ENCODE data around the gene MAP1LC3B.

The MAP1LC3B gene

DNA sequence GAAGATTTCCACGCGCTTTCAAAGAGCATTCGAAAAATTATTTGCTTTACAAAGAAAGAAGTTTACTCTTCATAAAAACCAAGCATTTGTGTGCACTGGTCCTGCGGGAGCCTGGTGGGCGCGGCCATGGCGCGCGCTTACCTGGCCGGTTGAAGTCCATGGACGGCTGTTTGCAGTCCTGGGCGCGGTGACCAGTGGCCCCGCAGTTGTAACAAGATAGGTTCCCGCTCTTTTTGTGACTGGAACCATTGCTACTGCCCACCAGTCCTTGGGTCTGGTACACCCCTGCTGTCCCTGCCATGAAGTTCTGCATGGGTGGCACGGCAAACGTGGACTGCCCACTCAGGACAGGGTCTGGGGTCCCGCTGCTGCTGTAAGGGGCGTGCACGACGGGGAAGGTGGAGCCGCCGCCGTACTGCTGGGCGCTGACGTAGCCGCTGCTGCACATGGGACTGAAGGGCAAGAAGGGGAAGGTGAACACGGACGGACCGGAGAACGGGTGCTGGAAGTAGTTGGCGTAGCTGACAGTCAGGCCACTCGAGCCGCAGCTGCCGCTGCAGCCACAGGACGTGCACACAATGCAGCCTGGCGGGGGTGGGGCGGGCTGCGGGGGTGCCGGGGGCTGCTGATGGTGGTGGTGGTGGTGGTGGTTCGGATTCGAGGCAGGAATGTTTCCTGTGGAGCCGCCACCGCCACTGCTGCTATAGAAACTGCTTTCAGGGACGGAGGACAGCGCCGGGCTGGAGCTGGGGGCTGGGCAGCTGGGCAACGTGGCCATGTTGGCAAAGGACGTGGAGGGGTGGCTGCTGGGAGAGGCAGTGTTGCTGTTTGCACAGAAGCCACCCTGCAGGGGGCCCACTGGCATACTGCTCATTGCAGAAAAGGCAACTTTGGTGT is 19.5 kb downstream of the MAP1LC3B start:
- DNase-seq = no peak

DNA sequence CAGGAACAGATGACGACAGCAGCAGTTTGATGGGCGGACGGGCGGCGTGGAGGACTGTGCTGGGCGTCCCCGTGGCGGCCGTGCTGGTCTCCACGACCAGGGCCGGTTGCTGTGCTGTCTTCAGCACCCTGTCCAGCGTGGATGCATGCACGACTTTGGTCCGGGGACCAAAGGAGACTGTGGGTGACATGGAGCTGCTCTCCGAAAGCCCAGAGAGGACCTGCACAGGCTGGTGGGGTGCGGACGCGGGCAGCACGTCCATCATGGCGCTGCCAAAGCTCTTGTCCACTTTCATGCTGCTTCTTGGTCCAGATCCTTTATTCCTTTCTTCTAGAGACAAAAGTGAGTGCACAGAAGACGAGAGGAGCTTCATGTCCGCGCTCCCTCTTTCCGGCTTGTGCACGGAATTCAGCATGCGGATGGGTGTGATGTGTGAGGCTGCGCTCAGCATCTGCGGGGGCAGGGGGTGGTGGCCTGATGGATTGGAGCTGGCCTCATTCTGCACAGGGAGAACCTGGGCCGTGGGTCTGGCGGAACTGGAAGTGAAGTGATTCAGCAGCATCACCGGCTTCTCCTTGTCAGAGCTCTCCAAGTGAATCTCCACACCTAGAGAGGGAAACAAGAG is 20.3 kb downstream of the MAP1LC3B start:
- no peak for DNase-seq

DNA sequence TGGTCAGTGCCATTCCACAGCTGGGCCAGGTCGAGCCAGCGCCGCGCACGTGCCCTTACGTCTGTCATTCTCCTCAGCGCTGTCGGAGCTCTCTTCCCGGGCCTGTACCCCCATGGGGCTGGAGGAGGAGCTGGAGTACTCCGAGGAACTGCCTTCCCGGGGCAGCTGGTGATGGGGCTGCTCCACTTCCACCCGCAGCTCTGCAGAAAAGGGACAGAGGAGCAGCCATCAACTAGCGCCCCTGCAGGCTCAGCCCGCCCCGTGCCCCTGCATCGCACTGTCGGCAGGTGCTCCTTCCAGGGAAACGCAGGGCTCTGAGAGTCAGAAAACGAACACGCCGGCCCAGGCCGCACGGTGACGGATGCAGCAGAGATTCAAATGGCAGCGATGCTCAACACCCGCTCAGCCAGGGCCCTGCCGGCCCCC is 20.9 kb downstream of the MAP1LC3B start:
- DNase-seq = no peak

DNA sequence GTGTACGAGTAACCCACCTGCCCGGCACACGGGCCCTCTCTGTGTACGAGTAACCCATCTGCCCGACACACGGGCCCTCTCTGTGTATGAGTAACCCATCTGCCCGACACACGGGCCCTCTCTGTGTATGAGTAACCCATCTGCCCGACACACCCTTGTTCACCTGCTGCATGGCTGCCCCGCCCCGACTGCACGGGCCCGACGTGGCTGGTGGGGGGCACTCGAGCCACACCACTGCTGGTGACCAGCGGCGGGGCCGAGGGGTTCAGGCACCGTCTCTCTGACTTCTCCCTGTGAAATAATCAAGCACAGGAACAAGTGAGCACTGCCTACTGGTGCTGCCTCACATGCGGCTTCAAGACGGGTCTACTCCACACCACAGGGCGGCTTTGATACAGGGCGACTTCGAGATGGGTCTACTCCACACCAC is 22.1 kb downstream of the MAP1LC3B start:
- no peak for DNase-seq

DNA sequence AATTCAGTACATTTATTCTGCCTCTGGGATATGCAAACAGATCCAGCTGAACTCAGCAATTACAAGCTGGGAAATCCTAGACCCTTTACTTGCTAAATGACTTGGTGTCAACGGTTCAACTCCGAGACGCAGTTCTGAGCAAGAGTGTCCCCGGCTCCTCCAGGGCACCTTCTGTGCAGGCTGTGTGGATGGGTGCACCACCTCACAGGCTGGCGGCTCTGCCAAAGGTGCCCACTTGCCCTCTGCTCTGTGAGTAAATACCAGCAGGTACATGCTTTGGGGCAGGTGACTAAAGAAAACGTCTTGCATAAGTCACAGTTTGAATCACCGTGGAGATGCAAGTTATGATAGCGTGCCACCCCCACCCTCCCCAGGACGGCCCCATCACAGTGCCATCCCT is 23.3 kb downstream of the MAP1LC3B start:
- DNase-seq = no peak

DNA sequence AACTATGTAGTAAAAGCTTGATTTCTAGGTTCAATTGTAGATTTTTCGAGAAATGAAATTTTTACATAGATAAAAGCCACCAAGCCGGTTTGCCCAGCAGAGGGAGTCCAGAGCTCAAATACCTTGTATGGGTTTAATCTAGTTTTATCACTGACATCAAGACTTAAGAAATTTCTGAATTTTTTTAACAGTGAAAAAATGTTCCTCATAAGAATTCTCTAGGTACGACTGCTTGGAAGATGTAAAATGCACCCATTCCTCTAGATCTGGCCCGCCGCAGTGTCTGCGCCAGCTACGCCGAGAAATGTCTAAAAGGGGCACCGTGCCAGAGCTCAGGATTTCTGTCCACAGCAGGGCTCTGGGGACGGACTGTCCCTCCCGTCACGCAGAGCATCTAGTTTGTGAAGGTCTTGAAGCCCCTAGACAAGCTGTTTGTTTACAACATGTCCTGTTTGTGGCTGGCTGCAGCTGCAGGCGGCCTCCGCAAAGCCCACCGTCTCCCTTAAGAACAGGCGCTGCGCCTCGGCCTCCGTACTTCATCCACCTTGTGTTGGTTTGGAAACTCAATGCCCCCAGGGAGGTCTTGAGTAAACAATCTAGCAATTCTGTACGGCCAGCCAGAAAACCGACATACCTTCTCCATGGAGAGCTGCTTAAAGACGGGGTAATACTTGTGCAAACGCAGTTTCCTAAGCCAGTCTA is 24.8 kb downstream of the MAP1LC3B start:
- DNase-seq = no peak

DNA sequence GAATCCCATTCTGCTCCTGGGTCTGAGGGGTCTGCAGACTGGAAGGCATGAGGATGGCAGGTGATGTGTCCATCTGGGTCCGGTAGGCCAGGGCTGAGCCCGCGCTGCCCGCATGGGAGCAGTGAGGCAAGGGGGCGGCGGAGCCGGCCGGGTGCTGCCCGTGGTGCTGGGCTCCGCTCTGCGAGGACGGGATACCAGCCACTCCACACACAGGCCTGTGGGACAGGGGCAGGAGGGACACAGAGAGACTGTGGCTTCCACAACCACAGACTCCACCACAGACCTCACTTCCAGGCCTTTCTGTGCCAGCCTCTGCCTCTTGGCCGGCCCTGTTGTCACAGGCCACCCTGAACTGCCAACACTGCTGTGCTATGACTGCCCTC is 25.4 kb downstream of the MAP1LC3B start:
- DNase-seq = no peak

DNA sequence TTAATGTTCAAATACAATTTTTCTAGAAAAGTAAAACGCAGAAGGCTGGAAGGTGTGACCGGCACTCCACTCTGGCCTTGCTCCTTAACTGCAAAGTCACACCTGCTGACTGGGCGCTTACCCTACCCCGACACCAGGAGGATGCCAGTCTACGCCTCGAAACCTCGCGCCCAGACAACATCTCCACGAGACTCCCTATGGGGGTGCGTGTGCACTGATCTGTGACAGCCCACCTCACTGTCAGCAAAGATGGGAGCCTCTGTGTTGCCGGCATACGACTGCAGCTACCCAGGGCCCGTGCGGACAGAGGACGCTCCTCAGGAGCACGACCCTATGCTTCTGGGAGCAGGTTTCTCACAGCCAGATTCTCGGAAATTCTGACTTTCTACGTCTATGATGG is 26.1 kb downstream of the MAP1LC3B start:
- DNase-seq = no peak

DNA sequence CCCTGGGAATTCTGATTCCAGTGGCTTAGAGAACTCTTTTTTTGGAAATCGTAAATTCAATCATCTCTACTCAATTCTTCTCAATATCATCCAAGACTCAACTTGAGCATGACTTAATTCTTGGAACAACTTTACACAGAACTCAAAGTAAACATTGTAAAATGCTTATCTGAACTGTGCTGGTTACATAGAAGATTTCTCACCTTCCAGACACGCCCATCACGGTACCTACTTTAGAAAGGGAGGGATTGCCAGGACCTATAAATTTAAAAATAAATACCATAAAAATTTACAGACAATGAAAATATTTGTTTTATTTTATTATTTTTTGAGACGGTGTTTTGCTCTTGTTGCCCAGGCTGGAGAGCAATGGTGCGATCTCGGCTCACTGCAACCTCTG is 26.5 kb downstream of the MAP1LC3B start:
- DNase-seq = no peak

DNA sequence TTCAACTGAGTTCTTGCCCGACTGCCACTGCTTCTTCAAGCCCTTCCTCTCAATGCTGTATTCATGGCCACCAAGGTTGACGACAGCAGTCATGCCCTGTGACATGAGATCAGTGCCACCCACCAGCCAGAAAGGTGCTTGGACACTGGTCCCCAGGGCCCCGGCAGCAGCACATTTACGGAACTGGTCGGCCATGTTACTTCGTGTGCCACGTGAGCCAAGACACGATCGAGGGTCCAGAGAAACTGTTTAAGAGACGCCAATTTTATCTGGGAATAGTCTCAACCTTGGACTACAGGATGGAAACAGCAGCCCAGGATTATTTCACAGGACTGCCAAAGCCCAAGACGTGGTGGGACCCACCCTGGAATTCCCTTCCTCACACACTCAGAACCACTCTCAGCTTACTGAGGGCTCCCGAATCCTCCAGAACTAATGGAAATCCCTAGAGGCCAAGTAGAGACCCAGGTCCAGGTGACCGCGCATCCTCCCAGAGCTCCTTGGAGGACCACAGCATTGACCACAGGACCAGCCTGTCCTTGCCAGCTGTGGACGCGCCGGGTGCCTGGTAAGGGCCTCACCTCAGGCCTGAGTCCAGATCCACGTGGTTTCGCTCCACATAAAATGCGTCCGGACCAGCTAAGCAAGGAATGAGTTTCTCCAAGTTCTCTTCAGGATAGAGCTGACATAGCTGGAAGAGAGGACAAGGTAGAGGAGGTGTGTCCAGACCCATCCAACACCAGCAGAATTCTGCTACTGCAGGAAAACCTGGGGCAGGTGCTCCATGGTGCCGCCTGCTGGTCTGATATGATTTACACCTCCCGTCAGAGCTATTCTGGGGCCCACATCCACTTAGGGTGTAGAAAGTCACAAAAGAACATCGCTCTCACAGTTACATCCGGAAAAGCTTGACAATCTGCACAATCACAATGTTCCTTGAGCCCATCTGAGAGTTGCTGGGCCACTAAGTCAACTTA is 28.2 kb downstream of the MAP1LC3B start:
- no peak for DNase-seq

DNA sequence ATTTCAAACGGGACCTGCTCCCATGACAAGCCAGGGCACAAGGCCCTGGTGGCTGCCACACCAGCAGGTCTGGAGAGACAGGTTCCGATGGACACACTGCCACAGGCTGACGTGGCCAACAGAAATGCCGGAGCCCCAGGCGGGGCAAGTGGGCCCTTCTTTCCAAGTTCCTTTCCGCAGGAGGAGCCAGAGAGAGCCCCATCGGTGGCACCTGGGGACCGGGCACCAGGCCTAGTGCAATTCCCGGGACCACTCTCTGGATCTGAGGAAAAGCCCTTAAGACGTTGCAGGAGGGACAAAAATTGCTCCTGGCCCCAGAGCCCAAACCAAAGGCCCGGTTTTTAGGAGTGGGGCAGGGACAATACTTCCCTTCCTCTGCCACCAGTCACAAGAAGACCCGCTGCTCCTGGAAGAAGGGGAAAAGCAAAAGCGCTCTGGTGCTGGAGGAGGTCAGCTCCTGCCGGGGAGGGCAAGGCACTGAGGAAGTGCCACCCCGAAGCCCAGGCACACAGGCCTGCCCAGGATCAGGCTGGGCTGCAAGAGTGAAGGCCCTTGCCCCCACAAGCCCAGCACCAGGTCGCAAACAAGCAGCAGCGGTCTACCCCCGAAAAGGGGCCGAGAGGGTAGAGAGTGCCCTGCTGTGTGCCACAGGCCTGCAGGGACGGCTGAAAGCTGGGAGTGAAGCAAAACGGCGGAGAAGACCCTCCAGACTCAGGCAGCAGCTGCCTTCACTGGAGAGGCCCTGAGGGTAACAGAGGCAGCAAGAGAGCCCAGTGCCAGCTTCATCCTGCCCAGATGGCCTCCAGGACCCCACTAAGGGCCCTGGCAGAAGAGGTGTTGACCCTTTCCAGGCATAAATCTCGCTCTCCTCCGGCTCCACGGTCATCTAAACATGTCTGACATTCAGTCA is 29.1 kb downstream of the MAP1LC3B start:
- no peak for DNase-seq

DNA sequence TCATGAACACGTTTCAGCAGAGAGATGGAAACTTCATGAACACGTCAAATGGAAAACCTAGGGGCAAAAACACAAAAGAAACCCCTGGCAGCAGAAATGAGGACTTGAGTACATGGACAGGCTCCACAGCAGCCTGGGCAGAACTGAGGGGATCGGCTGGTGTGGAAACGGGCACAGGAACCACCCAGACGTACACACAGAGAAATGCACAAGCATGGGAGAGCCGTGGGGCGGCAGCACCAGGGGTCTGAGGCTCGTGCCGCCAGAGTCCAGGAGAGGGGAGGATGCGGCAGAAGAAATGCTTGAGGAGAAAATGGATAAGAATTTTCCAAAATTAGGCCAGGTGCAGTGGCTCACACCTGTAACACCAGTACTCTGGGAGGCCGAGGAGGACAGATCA is 30.0 kb downstream of the MAP1LC3B start:
- no peak for DNase-seq

DNA sequence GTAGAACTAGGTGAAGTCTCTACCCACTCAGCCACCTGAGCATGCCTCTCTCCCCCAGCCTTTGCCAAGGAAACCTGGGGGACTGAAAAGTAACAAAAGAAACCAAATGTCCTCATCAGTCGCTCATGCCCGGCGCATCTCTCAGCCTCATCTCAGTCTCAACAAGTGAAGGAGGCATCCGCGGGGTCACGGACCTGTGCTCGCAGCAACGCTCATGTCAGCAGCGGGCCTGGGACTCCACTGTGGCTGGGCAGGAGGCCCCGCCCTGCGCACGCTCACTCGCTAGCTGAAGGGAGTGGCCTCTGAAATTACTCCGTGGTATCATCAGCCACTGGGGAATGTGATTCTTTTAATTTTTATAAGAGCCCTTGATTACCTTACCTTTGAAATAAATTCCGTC is 31.3 kb downstream of the MAP1LC3B start:
- no peak for DNase-seq

DNA sequence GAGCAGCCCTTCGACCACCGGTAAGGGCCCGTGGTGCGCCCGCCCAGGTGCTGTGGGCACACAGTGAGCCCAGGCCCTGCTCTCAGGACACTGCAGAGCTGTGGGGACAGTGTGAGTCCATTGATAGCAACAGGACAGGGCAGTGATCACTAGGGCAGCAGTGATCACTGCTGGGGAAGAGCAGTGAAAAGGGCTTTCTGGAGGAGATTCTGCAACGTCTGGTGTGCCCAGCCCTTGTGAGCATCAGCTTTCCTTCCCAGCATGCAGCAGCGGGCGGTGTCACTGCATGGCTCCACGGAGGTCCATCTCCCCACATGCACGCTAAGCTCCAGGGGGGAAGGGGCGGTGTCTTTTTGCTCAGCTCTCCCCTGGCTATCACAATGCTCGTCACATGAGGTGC is 32.1 kb downstream of the MAP1LC3B start:
- DNase-seq = no peak

DNA sequence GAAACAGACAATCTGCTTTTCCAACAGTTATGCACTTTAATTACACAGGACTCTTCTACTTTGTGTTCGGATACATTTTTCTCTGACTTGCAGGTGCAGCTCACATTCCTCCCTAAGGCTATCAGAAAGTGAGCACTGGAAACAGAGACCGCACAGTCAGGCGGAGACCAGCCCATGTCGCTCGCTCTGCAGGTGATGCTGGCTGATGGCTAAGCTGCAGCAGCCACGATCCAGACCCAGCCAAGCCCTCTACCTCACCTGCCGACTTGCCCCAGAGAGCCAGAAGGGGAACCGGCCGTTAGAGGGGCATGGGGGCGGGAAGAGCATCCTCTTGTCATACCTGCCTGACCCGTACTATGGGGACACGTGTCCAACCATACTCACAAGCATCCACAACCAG is 33.8 kb downstream of the MAP1LC3B start:
- DNase-seq = no peak

DNA sequence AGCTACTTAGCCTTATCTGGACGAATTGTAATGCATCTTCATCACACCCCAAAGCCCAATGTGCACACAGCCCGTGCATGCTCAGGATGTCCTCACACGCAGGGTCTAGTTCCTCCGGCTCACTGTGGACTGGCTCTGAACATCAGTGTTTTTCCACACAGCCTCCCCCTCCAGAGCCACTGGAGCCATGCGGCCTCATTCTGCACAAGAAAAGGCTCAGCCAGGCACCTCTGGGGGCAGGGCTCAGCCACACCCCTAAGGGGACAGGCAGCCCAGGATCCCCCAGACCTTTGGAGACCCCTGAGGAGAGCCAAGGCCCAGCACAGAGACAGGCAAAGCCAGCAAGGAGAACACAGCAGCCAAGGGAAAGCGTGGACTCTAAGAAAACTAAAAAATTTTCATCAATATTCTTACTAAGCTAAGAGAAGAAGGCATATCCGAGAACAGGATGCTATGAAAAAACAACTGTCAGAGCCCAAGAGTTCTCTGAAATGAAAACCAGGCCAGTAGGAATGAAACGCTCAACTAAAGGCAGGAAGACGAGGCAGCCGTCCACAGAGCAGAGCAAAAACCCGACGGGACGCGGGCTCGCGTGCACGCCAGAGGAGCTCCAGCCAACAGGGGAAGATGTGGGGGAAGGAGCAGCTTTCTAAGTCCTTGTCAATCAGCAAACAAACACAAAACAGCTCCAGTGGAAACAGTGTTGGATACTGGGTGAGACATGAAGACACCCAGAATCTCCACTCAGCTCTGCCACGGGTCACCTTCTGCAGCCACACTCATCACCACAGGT is 34.5 kb downstream of the MAP1LC3B start:
- no peak for DNase-seq

DNA sequence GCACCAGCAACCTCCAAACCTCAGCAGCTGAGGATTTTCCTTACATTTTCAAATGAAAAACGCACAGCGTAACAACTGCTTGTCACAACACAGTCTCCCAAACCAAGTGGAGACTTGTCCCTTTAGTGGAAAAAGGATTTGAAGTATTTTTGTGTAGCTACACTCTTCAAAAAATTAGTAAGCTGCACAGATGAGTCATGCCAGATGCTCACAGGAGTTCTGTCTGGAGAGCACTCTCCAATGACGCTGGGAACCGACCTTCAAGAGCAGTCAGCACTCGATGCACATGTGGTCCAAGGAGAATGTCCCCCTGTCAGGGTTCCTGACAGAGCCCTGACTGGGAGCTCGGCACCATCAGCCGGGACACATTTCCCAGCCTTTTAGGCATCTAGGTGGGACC is 39.8 kb downstream of the MAP1LC3B start:
- no peak for DNase-seq

DNA sequence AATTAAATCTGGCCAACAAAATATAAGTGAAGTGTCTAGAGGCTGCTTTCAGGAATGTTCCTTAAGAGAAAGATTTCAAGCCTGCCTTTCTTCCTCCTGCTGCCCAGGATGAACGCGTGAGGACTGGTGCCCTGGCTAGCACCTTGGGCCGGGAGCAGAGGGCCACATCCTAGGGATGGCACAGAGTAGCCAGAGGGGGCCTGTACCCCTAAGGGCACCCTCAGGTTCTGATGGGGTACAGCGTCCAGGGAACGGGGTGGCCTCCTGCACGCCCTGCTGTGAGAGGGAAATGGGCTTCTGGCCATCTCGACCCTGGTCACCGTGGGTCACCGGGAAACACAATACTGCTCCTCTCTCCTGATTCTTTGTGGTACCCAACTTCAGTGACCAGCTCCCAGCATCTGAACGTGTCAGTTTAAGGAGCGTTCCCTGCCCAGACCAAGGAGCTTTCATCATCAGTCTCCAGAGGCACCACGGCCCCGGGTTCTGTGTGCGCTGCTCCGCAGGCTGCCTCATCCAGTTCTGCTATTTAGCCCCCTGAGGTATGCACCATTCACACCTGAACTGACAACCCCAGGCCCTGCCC is 40.3 kb downstream of the MAP1LC3B start:
- DNase-seq = no peak

DNA sequence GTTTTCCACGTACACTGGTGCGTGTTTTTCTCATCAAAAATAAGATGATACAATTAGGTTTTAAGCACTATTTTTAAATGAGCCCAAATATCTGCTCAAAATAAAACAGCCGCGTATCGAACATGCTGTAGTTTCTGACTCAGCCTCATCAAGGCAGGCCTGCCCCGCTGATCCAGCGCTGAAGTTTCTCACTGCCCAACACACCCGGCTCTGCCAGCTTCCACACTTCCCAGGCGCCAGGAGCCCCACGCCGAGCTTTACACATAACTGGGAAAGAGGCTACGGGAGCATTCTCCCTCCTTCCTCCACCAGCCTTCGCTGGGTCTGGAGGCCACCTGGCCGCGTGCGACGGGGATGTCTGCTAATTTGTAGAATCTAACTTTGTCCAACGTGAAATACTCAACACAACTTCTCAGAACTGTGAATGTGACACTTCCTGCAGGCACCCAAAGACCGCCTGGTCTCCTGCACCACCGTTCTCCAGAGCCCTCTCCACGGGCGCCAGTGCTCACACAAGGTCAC is 42.1 kb downstream of the MAP1LC3B start:
- no peak for DNase-seq
